Measurements from ENCODE around the gene RALGPS2. TPM values are rescaled to one million over a fixed set of nuclear protein-coding genes. Genes with fewer than 3 reads are reported as not detected.

Gene RALGPS2
- total and polyA plus RNA-seq, 2 experiments from 2014 or later, result 18.1 to 49.6 TPM

- TF ChIP-seq EZH2 (IDR thresholded peaks at IDR 0.05; ENCODE audit: insufficient read depth, poor library complexity, severe bottlenecking) (no peak), EZH2phosphoT487 (IDR thresholded peaks at IDR 0.05; ENCODE audit: insufficient read depth, low read depth) (no peak)
- H4K20me1 ChIP-seq (ENCODE audit: insufficient read depth), result no peaks in the 10 kb centered on the region
- WGBS, 2 experiments (ENCODE audit: low coverage in 1 of 2, low lambda C conversion rate in 2 of 2, missing lambda C conversion rate in 2 of 2), result 93 to 96% methylated on average over 9 of the region's 9 CpGs
Observed at GRCh38 chr1:178958491-178958890, 233.4 kb downstream of the RALGPS2 start.

DNA sequence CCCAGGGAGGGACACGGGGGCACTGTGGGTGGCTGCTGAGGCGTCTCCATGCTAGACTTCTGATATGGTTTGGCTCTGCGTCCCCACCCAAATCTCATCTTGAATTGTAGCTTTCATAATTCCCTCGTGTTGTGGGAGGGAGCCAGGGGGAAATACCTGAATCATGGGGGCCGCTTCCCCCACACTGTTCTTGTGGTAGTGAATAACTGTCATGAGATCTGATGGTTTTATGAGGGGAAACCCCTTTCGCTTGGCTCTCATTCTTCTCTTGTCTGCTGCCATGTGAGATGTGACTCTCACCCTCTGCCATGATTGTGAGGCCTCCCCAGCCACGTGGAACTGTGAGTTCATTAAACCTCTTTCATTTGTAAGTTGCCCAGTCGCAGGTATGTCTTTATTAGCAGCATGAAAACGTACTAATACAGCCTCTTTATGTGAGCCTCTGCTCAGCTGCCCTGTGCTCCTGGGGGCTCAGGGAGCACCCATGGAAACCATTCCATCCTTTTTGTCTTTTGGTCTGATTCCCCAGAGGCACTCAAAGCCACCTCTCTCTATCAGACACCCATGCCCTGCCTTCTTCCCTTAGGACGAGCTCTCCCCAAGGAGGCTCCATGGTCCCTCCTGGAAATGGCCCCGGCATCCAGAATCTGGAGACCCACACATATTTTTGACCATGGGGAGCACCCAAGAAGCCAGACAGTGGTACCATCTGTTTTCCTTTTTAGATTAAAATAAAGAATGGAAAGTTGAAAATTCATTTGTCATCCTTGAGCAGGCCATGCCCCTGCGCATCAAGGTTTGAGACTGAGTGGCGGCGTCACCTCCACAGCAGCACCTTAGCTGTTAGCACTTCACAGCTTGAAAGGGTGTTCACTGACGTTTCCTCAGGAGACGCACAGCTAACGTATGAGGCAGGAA, 234.8 kb downstream of the RALGPS2 start:
- H2AFZ ChIP-seq, result no peak overlapping the region
- no peak overlapping the region for H3K9ac ChIP-seq
- no peaks in the 10 kb centered on the region for H3K9me2 ChIP-seq (ENCODE audit: insufficient read depth)
- no peak for DNase-seq
- no peaks in the 10 kb centered on the region for H3K9me3 ChIP-seq (ENCODE audit: low read depth)
- no peaks in the 10 kb centered on the region for H4K20me1 ChIP-seq (ENCODE audit: insufficient read depth)
- no peaks in the 10 kb centered on the region for H3K79me2 ChIP-seq (ENCODE audit: insufficient read depth)
- in situ Hi-C loops (cut with MboI), result no loop called here
- H3K4me2 ChIP-seq (ENCODE audit: unreplicated experiment), result no peak overlapping the region
- H3K4me3 ChIP-seq, result no peak overlapping the region
- 83 to 88% methylated on average over 17 of the region's 17 CpGs for WGBS, 2 experiments (ENCODE audit: low coverage in 1 of 2, low lambda C conversion rate in 2 of 2, missing lambda C conversion rate in 2 of 2)
- no peaks in the 10 kb centered on the region for H3K27me3 ChIP-seq (replicated peaks; ENCODE audit: insufficient read depth)
- no peaks in the 10 kb centered on the region for H3F3A ChIP-seq (ENCODE audit: insufficient read depth)
- no peak for TF ChIP-seq EZH2phosphoT487 (IDR thresholded peaks at IDR 0.05; ENCODE audit: insufficient read depth, low read depth)
- TF ChIP-seq EZH2 (IDR thresholded peaks at IDR 0.05; ENCODE audit: insufficient read depth, poor library complexity, severe bottlenecking), result no peak
- H3K36me3 ChIP-seq (ENCODE audit: low read depth), result no peaks in the 10 kb centered on the region
- H3K27ac ChIP-seq, result no peak overlapping the region
- no peaks in the 10 kb centered on the region for H3K4me1 ChIP-seq (ENCODE audit: insufficient read depth)

More at GRCh38 chr1:178958491-178958890, 233.4 kb downstream of the RALGPS2 start:
- no peak overlapping the region for H3K4me3 ChIP-seq
- no peaks in the 10 kb centered on the region for H3K9me3 ChIP-seq (ENCODE audit: low read depth)
- no peaks in the 10 kb centered on the region for H3K27me3 ChIP-seq (replicated peaks; ENCODE audit: insufficient read depth)
- no peaks in the 10 kb centered on the region for H3F3A ChIP-seq (ENCODE audit: insufficient read depth)
- no peak overlapping the region for H2AFZ ChIP-seq
- no peak for DNase-seq
- H3K4me1 ChIP-seq (ENCODE audit: insufficient read depth), result 0 out of 2 replicates have a peak, but pooled peaks cover 4% of the 10 kb centered on the region
- in situ Hi-C loops (cut with MboI), result no loop called here
- no peak overlapping the region for H3K9ac ChIP-seq
- H3K79me2 ChIP-seq (ENCODE audit: insufficient read depth), result no peaks in the 10 kb centered on the region
- no peak overlapping the region for H3K4me2 ChIP-seq (ENCODE audit: unreplicated experiment)
- H3K9me2 ChIP-seq (ENCODE audit: insufficient read depth), result no peaks in the 10 kb centered on the region
- no peaks in the 10 kb centered on the region for H3K36me3 ChIP-seq (ENCODE audit: low read depth)
- H3K27ac ChIP-seq, result no peak overlapping the region

- in situ Hi-C loops (cut with MboI), result no loop called here
- no peaks in the 10 kb centered on the region for H3K79me2 ChIP-seq (ENCODE audit: insufficient read depth)
Observed at GRCh38 chr1:178960482-178961240, 235.6 kb downstream of the RALGPS2 start.

GRCh38 chr1:178961331-178961730, 236.3 kb downstream of the RALGPS2 start:
- Histone ChIP-seq H3K9ac (no peak overlapping the region), H3K27me3 (replicated peaks; ENCODE audit: insufficient read depth) (no peaks in the 10 kb centered on the region), H3F3A (ENCODE audit: insufficient read depth) (no peaks in the 10 kb centered on the region), H3K79me2 (ENCODE audit: insufficient read depth) (no peaks in the 10 kb centered on the region), H3K27ac (no peak overlapping the region), H3K9me3 (ENCODE audit: low read depth) (no peaks in the 10 kb centered on the region), H3K36me3 (ENCODE audit: low read depth) (no peaks in the 10 kb centered on the region), H3K4me3 (no peak overlapping the region), H2AFZ (no peak overlapping the region), H3K9me2 (ENCODE audit: insufficient read depth) (no peaks in the 10 kb centered on the region), H4K20me1 (ENCODE audit: insufficient read depth) (no peaks in the 10 kb centered on the region), H3K4me1 (ENCODE audit: insufficient read depth) (no peaks in the 10 kb centered on the region), H3K4me2 (ENCODE audit: unreplicated experiment) (no peak overlapping the region)
- DNase-seq, result no peak
- in situ Hi-C loops (cut with MboI), result no loop called here
- 62 to 65% methylated on average over 4 of the region's 4 CpGs for WGBS, 2 experiments (ENCODE audit: low coverage in 1 of 2, low lambda C conversion rate in 2 of 2, missing lambda C conversion rate in 2 of 2)
- no peak for TF ChIP-seq EZH2 (IDR thresholded peaks at IDR 0.05; ENCODE audit: insufficient read depth, poor library complexity, severe bottlenecking)
- TF ChIP-seq EZH2phosphoT487 (IDR thresholded peaks at IDR 0.05; ENCODE audit: insufficient read depth, low read depth), result no peak

More at GRCh38 chr1:178960482-178961240, 235.6 kb downstream of the RALGPS2 start:
- Histone ChIP-seq H3K9me3 (ENCODE audit: low read depth) (no peaks in the 10 kb centered on the region), H3K4me2 (ENCODE audit: unreplicated experiment) (no peak overlapping the region), H3K9ac (no peak overlapping the region), H3K9me2 (ENCODE audit: insufficient read depth) (no peaks in the 10 kb centered on the region), H3K27me3 (replicated peaks; ENCODE audit: insufficient read depth) (no peaks in the 10 kb centered on the region), H3K27ac (no peak overlapping the region), H3F3A (ENCODE audit: insufficient read depth) (no peaks in the 10 kb centered on the region), H2AFZ (no peak overlapping the region), H3K36me3 (ENCODE audit: low read depth) (no peaks in the 10 kb centered on the region), H3K4me3 (no peak overlapping the region), H4K20me1 (ENCODE audit: insufficient read depth) (no peaks in the 10 kb centered on the region), H3K4me1 (ENCODE audit: insufficient read depth) (no peaks in the 10 kb centered on the region)
- DNase-seq, result no peak
- 19 to 21% methylated on average over 9 of the region's 9 CpGs for WGBS, 2 experiments (ENCODE audit: low coverage in 1 of 2, low lambda C conversion rate in 2 of 2, missing lambda C conversion rate in 2 of 2)
- no peak for TF ChIP-seq EZH2phosphoT487 (IDR thresholded peaks at IDR 0.05; ENCODE audit: insufficient read depth, low read depth)
- TF ChIP-seq EZH2 (IDR thresholded peaks at IDR 0.05; ENCODE audit: insufficient read depth, poor library complexity, severe bottlenecking), result no peak
